ENCODE results near the gene PSMD1. TPM values are rescaled to one million over a fixed set of nuclear protein-coding genes. Genes with fewer than 3 reads are reported as not detected.

The PSMD1 gene
- total RNA-seq, 4 donors from 2014 or later: 24.3 to 85.3 (median 74.7) TPM

- H3K27ac ChIP-seq: peak overlapping the region in 1 of 4 donors; percentile 37
- intact Hi-C loops (cut with DNase I; ENCODE audit: low total_unique reads): no loop called here
- no peak for DNase-seq
- H3K9me3 ChIP-seq: no peaks in the 10 kb centered on the region
- in situ Hi-C loops (cut with MboI; ENCODE audit: low pct_ligation_motif_present in 1 of 4, low pct_unique_long_range_greater_than_20kb in 1 of 4, low sequenced_read_pairs in 3 of 4): no loop called here
- no peaks in the 10 kb centered on the region for H3K36me3 ChIP-seq
- peaks cover 0 to 49% (median 16%) of the 10 kb centered on the region in 4 donors for H3K4me1 ChIP-seq
- peak overlapping the region in 1 of 4 donors; percentile 47 for H3K4me3 ChIP-seq
- WGBS, 2 donors (ENCODE audit: low coverage in 1 of 2): 63 to 71% methylated on average over 8 to 12 of the region's 12 CpGs
- H3K27me3 ChIP-seq: peaks cover 49% of the 10 kb centered on the region
- TF ChIP-seq EP300 (IDR thresholded peaks at IDR 0.05; ENCODE audit: low read depth) (no peak), CTCF (IDR thresholded peaks at IDR 0.05) (no peak), POLR2AphosphoS5 (IDR thresholded peaks at IDR 0.05) (no peak)
Measured at GRCh38 chr2:231036578-231037106, 20.0 kb upstream of the PSMD1 start.

GRCh38 chr2:231037202-231037730 lies 19.4 kb upstream of the PSMD1 start, which contains the start of gene C2orf72:
TSS of gene C2orf72 (plus strand) at chr2:231037523. CDS start at chr2:231037566, 43 bp downstream.
- Histone ChIP-seq H3K27ac (peak within 1 kb of the TSS in 3 of 4 donors; percentile 60 to 67 (median 62)), H3K36me3 (no peaks in the 10 kb centered on the region), H3K27me3 (peaks cover 49% of the 10 kb centered on the region), H3K4me1 (peaks cover 0 to 49% (median 16%) of the 10 kb centered on the region in 4 donors), H3K9me3 (no peaks in the 10 kb centered on the region), H3K4me3 (peak within 1 kb of the TSS; percentile 18 to 64 (median 54))
- WGBS, 2 donors (ENCODE audit: low coverage in 1 of 2): 3% methylated on average over 11 of the region's 61 CpGs; no CpG with 5 or more reads in 1 of the 2 donors
- TF ChIP-seq POLR2A (IDR thresholded peaks at IDR 0.05) (no peak), CTCF (IDR thresholded peaks at IDR 0.05) (no peak), POLR2AphosphoS5 (IDR thresholded peaks at IDR 0.05) (no peak), EP300 (IDR thresholded peaks at IDR 0.05; ENCODE audit: low read depth) (no peak)
- no peak for DNase-seq
- intact Hi-C loops (cut with DNase I; ENCODE audit: low total_unique reads): no loop called here
- in situ Hi-C loops (cut with MboI; ENCODE audit: low pct_ligation_motif_present in 1 of 4, low pct_unique_long_range_greater_than_20kb in 1 of 4, low sequenced_read_pairs in 3 of 4): no loop called here

- intact Hi-C loops (cut with DNase I; ENCODE audit: low total_unique reads): no loop called here
- in situ Hi-C loops (cut with MboI; ENCODE audit: low pct_ligation_motif_present in 1 of 4, low pct_unique_long_range_greater_than_20kb in 1 of 4, low sequenced_read_pairs in 3 of 4): no loop called here
- Histone ChIP-seq H3K36me3 (no peaks in the 10 kb centered on the region), H3K9me3 (no peaks in the 10 kb centered on the region), H3K27ac (peak overlapping the region in 3 of 4 donors; percentile 60 to 67 (median 62)), H3K4me1 (peaks cover 0 to 48% (median 15%) of the 10 kb centered on the region in 4 donors), H3K27me3 (peaks cover 49% of the 10 kb centered on the region), H3K4me3 (peak overlapping the region; percentile 18 to 64 (median 54))
- TF ChIP-seq CTCF (IDR thresholded peaks at IDR 0.05) (no peak), EP300 (IDR thresholded peaks at IDR 0.05; ENCODE audit: low read depth) (no peak)
- 2% methylated on average over 56 of the region's 104 CpGs; no CpG with 5 or more reads in 1 of the 2 donors for WGBS, 2 donors (ENCODE audit: low coverage in 1 of 2)
- DNase-seq: peak; percentile 44
Measured at GRCh38 chr2:231037731-231038482, 18.8 kb upstream of the PSMD1 start.
